ENCODE measurements around the gene CALN1. TPM values are rescaled to one million over a fixed set of nuclear protein-coding genes. Genes with fewer than 3 reads are reported as not detected.

Gene CALN1
- polyA plus RNA-seq, 1 donor (not counting 4 experiments of a cell fraction or from before 2014, with no cell fraction given), result not detected

- Histone ChIP-seq H3K79me2 (ENCODE audit: control insufficient read depth, insufficient read depth, low read length) (no peaks in the 10 kb centered on the region), H4K20me1 (ENCODE audit: control insufficient read depth, extremely low read depth, insufficient read depth, low read length) (no peaks in the 10 kb centered on the region), H3K9me3 (ENCODE audit: control insufficient read depth, low read depth, low read length) (no peaks in the 10 kb centered on the region), H3K27ac (ENCODE audit: control insufficient read depth, insufficient read depth, low read length) (no peak overlapping the region), H3K9me1 (ENCODE audit: control insufficient read depth, extremely low read depth, insufficient read depth, low read length) (no peaks in the 10 kb centered on the region), H3K4me2 (ENCODE audit: control insufficient read depth, extremely low read depth, insufficient read depth, low read depth, low read length) (no peak overlapping the region), H3K36me3 (ENCODE audit: control insufficient read depth in 2 of 2, extremely low read depth in 1 of 2, insufficient read depth in 2 of 2, low read length in 2 of 2) (no peaks in the 10 kb centered on the region), H2AFZ (ENCODE audit: control insufficient read depth, low read length) (no peak overlapping the region), H3K4me1 (ENCODE audit: control insufficient read depth, extremely low read depth, insufficient read depth, low read length) (no peaks in the 10 kb centered on the region), H3K4me3 (ENCODE audit: control insufficient read depth in 2 of 3, extremely low read depth in 1 of 3, insufficient read depth in 2 of 3, low read depth in 1 of 3, low read length in 3 of 3) (no peak overlapping the region), H3K9ac (ENCODE audit: control insufficient read depth, extremely low read depth, insufficient read depth, low read length) (no peak overlapping the region), H3K27me3 (ENCODE audit: control insufficient read depth, extremely low read depth, insufficient read depth, low read length) (no peaks in the 10 kb centered on the region)
- no peak for DNase-seq (ENCODE audit: low read depth, low spot score)
- TF ChIP-seq, protein P1, sequence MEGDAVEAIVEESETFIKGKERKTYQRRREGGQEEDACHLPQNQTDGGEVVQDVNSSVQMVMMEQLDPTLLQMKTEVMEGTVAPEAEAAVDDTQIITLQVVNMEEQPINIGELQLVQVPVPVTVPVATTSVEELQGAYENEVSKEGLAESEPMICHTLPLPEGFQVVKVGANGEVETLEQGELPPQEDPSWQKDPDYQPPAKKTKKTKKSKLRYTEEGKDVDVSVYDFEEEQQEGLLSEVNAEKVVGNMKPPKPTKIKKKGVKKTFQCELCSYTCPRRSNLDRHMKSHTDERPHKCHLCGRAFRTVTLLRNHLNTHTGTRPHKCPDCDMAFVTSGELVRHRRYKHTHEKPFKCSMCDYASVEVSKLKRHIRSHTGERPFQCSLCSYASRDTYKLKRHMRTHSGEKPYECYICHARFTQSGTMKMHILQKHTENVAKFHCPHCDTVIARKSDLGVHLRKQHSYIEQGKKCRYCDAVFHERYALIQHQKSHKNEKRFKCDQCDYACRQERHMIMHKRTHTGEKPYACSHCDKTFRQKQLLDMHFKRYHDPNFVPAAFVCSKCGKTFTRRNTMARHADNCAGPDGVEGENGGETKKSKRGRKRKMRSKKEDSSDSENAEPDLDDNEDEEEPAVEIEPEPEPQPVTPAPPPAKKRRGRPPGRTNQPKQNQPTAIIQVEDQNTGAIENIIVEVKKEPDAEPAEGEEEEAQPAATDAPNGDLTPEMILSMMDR (optimal IDR thresholded peaks at IDR 0.05 in 1 of 3, IDR thresholded peaks at IDR 0.05 in 1 of 3, conservative IDR thresholded peaks at IDR 0.05 in 1 of 3; ENCODE audit: extremely low read depth in 1 of 3, insufficient read depth in 2 of 3, low read length in 3 of 3), result no peak
- no peak for TF ChIP-seq EZH2 (IDR thresholded peaks at IDR 0.05; ENCODE audit: low read length)
- dilution Hi-C loops (cut with MboI; ENCODE audit: extremely low pct_ligation_motif_present, low sequenced_read_pairs), result no loop called here
- FAIRE-seq, result no peak
These were observed 49.9 kb downstream of the CALN1 start for GRCh38 chr7:72362246-72362645.

- H3K9me3 ChIP-seq (ENCODE audit: control insufficient read depth, low read depth, low read length), result no peaks in the 10 kb centered on the region
- no peak overlapping the region for H3K27ac ChIP-seq (ENCODE audit: control insufficient read depth, insufficient read depth, low read length)
- H4K20me1 ChIP-seq (ENCODE audit: control insufficient read depth, extremely low read depth, insufficient read depth, low read length), result no peaks in the 10 kb centered on the region
- H3K4me2 ChIP-seq (ENCODE audit: control insufficient read depth, extremely low read depth, insufficient read depth, low read depth, low read length), result no peak overlapping the region
- no peak overlapping the region for H3K4me3 ChIP-seq (ENCODE audit: control insufficient read depth in 2 of 3, extremely low read depth in 1 of 3, insufficient read depth in 2 of 3, low read depth in 1 of 3, low read length in 3 of 3)
- no peaks in the 10 kb centered on the region for H3K27me3 ChIP-seq (ENCODE audit: control insufficient read depth, extremely low read depth, insufficient read depth, low read length)
- TF ChIP-seq, protein P1 (optimal IDR thresholded peaks at IDR 0.05 in 1 of 3, IDR thresholded peaks at IDR 0.05 in 1 of 3, conservative IDR thresholded peaks at IDR 0.05 in 1 of 3; ENCODE audit: extremely low read depth in 1 of 3, insufficient read depth in 2 of 3, low read length in 3 of 3), result no peak
- TF ChIP-seq EZH2 (IDR thresholded peaks at IDR 0.05; ENCODE audit: low read length), result no peak
- dilution Hi-C loops (cut with MboI; ENCODE audit: extremely low pct_ligation_motif_present, low sequenced_read_pairs), result no loop called here
- no peaks in the 10 kb centered on the region for H3K79me2 ChIP-seq (ENCODE audit: control insufficient read depth, insufficient read depth, low read length)
- H3K36me3 ChIP-seq (ENCODE audit: control insufficient read depth in 2 of 2, extremely low read depth in 1 of 2, insufficient read depth in 2 of 2, low read length in 2 of 2), result no peaks in the 10 kb centered on the region
- no peak overlapping the region for H3K9ac ChIP-seq (ENCODE audit: control insufficient read depth, extremely low read depth, insufficient read depth, low read length)
- no peaks in the 10 kb centered on the region for H3K9me1 ChIP-seq (ENCODE audit: control insufficient read depth, extremely low read depth, insufficient read depth, low read length)
- no peak overlapping the region for H2AFZ ChIP-seq (ENCODE audit: control insufficient read depth, low read length)
- no peaks in the 10 kb centered on the region for H3K4me1 ChIP-seq (ENCODE audit: control insufficient read depth, extremely low read depth, insufficient read depth, low read length)
- no peak for DNase-seq (ENCODE audit: low read depth, low spot score)
- no peak for FAIRE-seq
These were observed 66.9 kb downstream of the CALN1 start for GRCh38 chr7:72345208-72345727.
